Endothelial cell (in vitro differentiated cells): ENCODE data around the gene FBXL17. TPM values are rescaled to one million over a fixed set of nuclear protein-coding genes. Genes with fewer than 3 reads are reported as not detected.

Experiments used
- DNase-seq: peaks from one replicate; pipeline ENCODE4 v3.0.0; 2021; ENCODE audit warnings: low spot score
- H3K27ac Mint-ChIP-seq: one replicate; pipeline ENCODE4 v1.8.0; 2021; ENCODE audit warnings: mixed read lengths, inconsistent platforms; ENCODE audit not compliant: unreplicated experiment
- H3K27me3 Mint-ChIP-seq: one replicate; pipeline ENCODE4 v1.8.0; 2021; ENCODE audit warnings: mild to moderate bottlenecking, moderate library complexity, mixed read lengths, inconsistent platforms; ENCODE audit not compliant: unreplicated experiment
- H3K36me3 Mint-ChIP-seq: one replicate; pipeline ENCODE4 v1.8.0; 2021; ENCODE audit warnings: mild to moderate bottlenecking, low read depth, mixed read lengths, inconsistent platforms; ENCODE audit not compliant: unreplicated experiment
- H3K4me1 Mint-ChIP-seq: one replicate; pipeline ENCODE4 v1.8.0; 2021; ENCODE audit warnings: mild to moderate bottlenecking, mixed read lengths, inconsistent platforms; ENCODE audit not compliant: unreplicated experiment
- H3K4me3 Mint-ChIP-seq: one replicate; pipeline ENCODE4 v1.8.0; 2021; ENCODE audit warnings: mild to moderate bottlenecking, mixed read lengths, inconsistent platforms; ENCODE audit not compliant: unreplicated experiment
- H3K9me3 Mint-ChIP-seq: one replicate; pipeline ENCODE4 v1.8.0; 2021; ENCODE audit warnings: mixed read lengths, inconsistent platforms; ENCODE audit not compliant: unreplicated experiment
- total RNA-seq: library from RNA; stranded (reverse); fragmentation: NEBNext Ultra II Directional; extraction: Animal tissue kit (Norgen Biotek cat#: 25700); gene quantifications from one replicate; pipeline ENCODE4 v1.2.1, GENCODE V29; 2021; ENCODE audit not compliant: unreplicated experiment
- TF ChIP-seq, protein P1 (sequence below): fragments of 200-600 bp; sonication (generic); IDR thresholded peaks from one replicate; pipeline ENCODE4 v1.5.0; 2021; ENCODE audit warnings: antibody characterized with exemption; ENCODE audit not compliant: unreplicated experiment

FBXL17 gene
- total RNA-seq, 1 donor from 2014 or later, result 14.9 TPM

DNA sequence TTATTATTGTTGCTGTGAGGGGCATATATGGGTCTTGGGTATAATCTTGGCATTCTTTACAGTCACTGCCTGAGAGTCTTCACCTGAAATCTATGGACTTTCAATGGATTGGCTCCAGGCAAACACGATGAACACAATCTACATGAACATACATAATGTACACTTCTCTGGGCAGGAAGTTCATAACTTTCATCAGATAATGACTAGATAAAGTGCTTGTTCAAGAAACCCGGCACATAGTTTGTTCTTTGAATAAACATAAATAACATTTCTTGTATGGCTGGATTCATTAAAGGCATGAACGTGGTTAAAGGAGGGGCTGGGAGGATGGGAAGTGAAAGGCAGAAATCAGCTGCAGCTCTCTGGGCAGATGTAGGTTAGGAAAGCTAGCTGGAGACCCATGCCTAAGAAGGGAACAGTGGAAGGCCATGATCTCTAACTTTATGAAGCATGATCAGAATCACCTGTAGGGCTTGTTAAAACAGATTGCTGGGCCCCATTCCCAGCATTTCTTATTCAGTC is 404.3 kb downstream of the FBXL17 start:
- Mint-ChIP-seq H3K36me3 (no peaks in the 10 kb centered on the region), H3K9me3 (no peaks in the 10 kb centered on the region), H3K4me1 (no peaks in the 10 kb centered on the region), H3K27ac (no peak overlapping the region), H3K27me3 (no peaks in the 10 kb centered on the region), H3K4me3 (no peak overlapping the region)
- TF ChIP-seq, protein P1, sequence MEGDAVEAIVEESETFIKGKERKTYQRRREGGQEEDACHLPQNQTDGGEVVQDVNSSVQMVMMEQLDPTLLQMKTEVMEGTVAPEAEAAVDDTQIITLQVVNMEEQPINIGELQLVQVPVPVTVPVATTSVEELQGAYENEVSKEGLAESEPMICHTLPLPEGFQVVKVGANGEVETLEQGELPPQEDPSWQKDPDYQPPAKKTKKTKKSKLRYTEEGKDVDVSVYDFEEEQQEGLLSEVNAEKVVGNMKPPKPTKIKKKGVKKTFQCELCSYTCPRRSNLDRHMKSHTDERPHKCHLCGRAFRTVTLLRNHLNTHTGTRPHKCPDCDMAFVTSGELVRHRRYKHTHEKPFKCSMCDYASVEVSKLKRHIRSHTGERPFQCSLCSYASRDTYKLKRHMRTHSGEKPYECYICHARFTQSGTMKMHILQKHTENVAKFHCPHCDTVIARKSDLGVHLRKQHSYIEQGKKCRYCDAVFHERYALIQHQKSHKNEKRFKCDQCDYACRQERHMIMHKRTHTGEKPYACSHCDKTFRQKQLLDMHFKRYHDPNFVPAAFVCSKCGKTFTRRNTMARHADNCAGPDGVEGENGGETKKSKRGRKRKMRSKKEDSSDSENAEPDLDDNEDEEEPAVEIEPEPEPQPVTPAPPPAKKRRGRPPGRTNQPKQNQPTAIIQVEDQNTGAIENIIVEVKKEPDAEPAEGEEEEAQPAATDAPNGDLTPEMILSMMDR, result no peak
- no peak for DNase-seq

DNA sequence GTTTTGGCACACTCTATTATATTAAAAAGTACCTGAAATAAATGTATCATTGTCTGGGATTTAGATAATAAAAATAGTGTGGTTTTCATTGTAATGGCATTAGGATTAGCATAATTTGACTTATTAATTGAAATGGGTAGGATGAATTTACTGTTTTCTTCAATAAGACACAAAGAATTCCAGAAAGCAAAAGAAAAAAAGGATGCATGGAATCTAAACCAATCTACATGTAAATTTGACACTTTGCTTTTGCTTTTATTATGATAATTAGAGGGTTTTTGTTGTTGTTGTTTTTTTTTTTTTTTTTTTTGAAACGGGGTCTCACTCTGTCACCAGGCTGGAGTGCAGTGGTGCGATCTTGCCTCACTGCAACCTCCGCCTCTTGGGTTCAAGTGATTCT is 406.3 kb downstream of the FBXL17 start:
- H3K27ac Mint-ChIP-seq, result no peak overlapping the region
- DNase-seq, result no peak

DNA sequence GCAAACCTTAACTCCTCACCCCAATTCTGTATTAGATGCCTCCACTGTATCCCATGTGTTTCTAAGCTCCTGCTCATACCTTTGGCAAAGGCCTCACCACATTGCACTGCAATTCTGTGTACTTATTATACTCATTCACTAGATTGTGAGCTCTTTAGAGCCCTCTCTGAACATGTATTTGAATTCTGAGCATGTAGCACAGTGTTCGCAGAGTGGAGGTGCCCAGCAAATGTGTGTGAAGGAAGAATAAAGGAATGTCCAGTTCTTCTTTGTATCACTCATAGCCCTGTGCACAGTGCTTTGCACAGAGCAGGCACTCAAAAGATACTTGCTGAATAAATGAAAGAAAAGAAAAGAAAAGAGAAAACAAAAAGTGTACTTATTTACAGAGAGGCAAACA is 410.1 kb downstream of the FBXL17 start:
- Mint-ChIP-seq H3K4me1 (no peaks in the 10 kb centered on the region), H3K27ac (no peak overlapping the region), H3K4me3 (no peak overlapping the region), H3K9me3 (no peaks in the 10 kb centered on the region), H3K36me3 (no peaks in the 10 kb centered on the region), H3K27me3 (no peaks in the 10 kb centered on the region)
- no peak for DNase-seq
- TF ChIP-seq, protein P1, result no peak

More for the DNA sequence above, 406.3 kb downstream of the FBXL17 start:
- Mint-ChIP-seq H3K36me3 (no peaks in the 10 kb centered on the region), H3K4me3 (no peak overlapping the region), H3K9me3 (no peaks in the 10 kb centered on the region), H3K4me1 (no peaks in the 10 kb centered on the region), H3K27me3 (no peaks in the 10 kb centered on the region)
- TF ChIP-seq, protein P1, result no peak

DNA sequence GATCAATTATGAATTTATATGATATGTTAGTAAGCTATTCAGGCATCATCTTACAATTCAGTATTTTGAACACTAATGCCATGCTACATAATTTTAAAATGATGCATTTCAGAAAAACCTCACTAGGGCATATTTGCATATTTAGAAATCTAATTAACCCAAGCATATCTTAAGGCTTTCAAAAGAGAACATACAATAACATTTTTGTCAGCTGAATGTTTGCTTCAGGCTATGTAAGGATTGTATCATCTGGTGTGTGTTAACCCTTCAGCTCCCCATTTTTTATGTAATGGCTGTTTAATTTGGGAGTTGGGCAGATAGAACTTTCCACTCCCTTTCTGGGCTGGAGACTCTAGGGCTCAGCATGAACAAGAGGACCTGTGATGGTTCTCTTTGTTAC is 412.1 kb downstream of the FBXL17 start:
- H3K27ac Mint-ChIP-seq, result no peak overlapping the region
- no peak for DNase-seq
- H3K36me3 Mint-ChIP-seq, result no peaks in the 10 kb centered on the region
- H3K4me1 Mint-ChIP-seq, result no peaks in the 10 kb centered on the region
- TF ChIP-seq, protein P1, result no peak
- H3K9me3 Mint-ChIP-seq, result no peaks in the 10 kb centered on the region
- H3K4me3 Mint-ChIP-seq, result no peak overlapping the region
- H3K27me3 Mint-ChIP-seq, result no peaks in the 10 kb centered on the region

DNA sequence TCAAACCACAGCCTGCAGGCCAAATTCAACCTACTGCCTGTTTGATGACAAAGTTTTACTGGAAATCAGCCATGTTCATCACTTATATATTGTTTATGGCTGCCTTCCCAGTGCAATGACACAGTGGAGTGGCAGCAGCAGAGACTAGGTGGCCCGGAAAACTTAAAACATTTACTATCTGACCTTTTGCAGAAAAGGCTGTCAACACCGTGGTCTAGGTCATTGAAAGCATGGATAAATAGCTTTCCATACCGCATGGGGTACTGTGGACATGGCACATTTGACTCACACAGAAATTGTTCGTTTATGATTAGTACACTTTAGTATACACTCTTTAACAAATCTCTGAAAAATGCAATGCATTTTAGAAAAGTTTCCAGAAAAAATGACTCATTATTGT is 412.9 kb downstream of the FBXL17 start:
- DNase-seq, result no peak
- H3K4me1 Mint-ChIP-seq, result no peaks in the 10 kb centered on the region
- TF ChIP-seq, protein P1, result no peak
- H3K36me3 Mint-ChIP-seq, result no peaks in the 10 kb centered on the region
- H3K4me3 Mint-ChIP-seq, result no peak overlapping the region
- H3K27me3 Mint-ChIP-seq, result no peaks in the 10 kb centered on the region
- H3K27ac Mint-ChIP-seq, result no peak overlapping the region
- no peaks in the 10 kb centered on the region for H3K9me3 Mint-ChIP-seq
